Measurements from ENCODE around the gene ZNF738.
A peak's percentile ranks its signal among the peaks of the same experiment; 100 is the strongest.
"Not testable (repeated sequence)": the region's sequence is repeated elsewhere in the genome, so short reads cannot be mapped to it uniquely, and the experiment has no call there.

Gene ZNF738

GRCh38 chr19:21358768-21359451, at the start of gene ZNF738:
TSS of gene ZNF738 (plus strand) at chr19:21359000. CDS start at chr19:21359141, 141 bp downstream.
- DNase-seq: peak; percentile 94

- DNase-seq: not testable (repeated sequence)
Measured at GRCh38 chr19:21312807-21313206, 46.0 kb upstream of the ZNF738 start.

GRCh38 chr19:21314676-21315075, 44.1 kb upstream of the ZNF738 start:
- no peak for DNase-seq

GRCh38 chr19:21317821-21318220, 41.0 kb upstream of the ZNF738 start:
- DNase-seq: no peak

GRCh38 chr19:21321134-21321533, 37.7 kb upstream of the ZNF738 start:
- DNase-seq: no peak

- DNase-seq: no peak
Measured at GRCh38 chr19:21321996-21322395, 36.8 kb upstream of the ZNF738 start.

- no peak for DNase-seq
Measured at GRCh38 chr19:21322528-21322927, 36.3 kb upstream of the ZNF738 start.

GRCh38 chr19:21323000-21323399, 35.8 kb upstream of the ZNF738 start:
- no peak for DNase-seq

- no peak for DNase-seq
Measured at GRCh38 chr19:21326169-21326568, 32.6 kb upstream of the ZNF738 start.

- DNase-seq: peak; percentile 1
Measured at GRCh38 chr19:21328406-21328805, 30.4 kb upstream of the ZNF738 start.

GRCh38 chr19:21328885-21329605, 29.8 kb upstream of the ZNF738 start, which contains the start of gene ZNF708:
TSS of gene ZNF708 (minus strand) at chr19:21329410. CDS start at chr19:21329212, 198 bp downstream.
- peak; percentile 85 for DNase-seq

GRCh38 chr19:21335721-21336120, 23.1 kb upstream of the ZNF738 start:
- DNase-seq: no peak

- not testable (repeated sequence) for DNase-seq
Measured at GRCh38 chr19:21344841-21345240, 14.0 kb upstream of the ZNF738 start.

- DNase-seq: no peak
Measured at GRCh38 chr19:21352830-21353229, 6.0 kb upstream of the ZNF738 start.

- no peak for DNase-seq
Measured at GRCh38 chr19:21362291-21362690, 3.5 kb downstream of the ZNF738 start.

- no peak for DNase-seq
Measured at GRCh38 chr19:21383980-21384582, 25.3 kb downstream of the ZNF738 start.

GRCh38 chr19:21396121-21396520, 37.3 kb downstream of the ZNF738 start:
- DNase-seq: no peak

- DNase-seq: peak; percentile 94
Measured at GRCh38 chr19:21396893-21397572, 38.2 kb downstream of the ZNF738 start, which contains the start of gene ZNF493. TSS of gene ZNF493 (plus strand) at chr19:21397133. CDS start at chr19:21397238, 105 bp downstream.

GRCh38 chr19:21398851-21399250, 40.1 kb downstream of the ZNF738 start:
- no peak for DNase-seq

- no peak for DNase-seq
Measured at GRCh38 chr19:21402303-21402985, 43.6 kb downstream of the ZNF738 start.

- DNase-seq: no peak
Measured at GRCh38 chr19:21410166-21410565, 51.4 kb downstream of the ZNF738 start.

GRCh38 chr19:21422244-21422643, 63.4 kb downstream of the ZNF738 start:
- no peak for DNase-seq
